H1 (cell line): ENCODE measurements around the gene PAIP1. TPM values are rescaled to one million over a fixed set of nuclear protein-coding genes. Genes with fewer than 3 reads are reported as not detected.

Experiments
- CTCF ChIA-PET: fragments of 300-600 bp; sonication (Branson Sonifier 250); formaldehyde crosslinking; loops from one replicate; lab custom pipeline; 2021; ENCODE audit not compliant: partially characterized antibody; lab: Charles Lee
- POLR2A ChIA-PET: fragments of 300-600 bp; sonication (Branson Sonifier 250); formaldehyde crosslinking; loops from one replicate; lab custom pipeline; 2021; ENCODE audit warnings: inconsistent platforms; ENCODE audit not compliant: partially characterized antibody; lab: Charles Lee
- DNase-seq, 2 experiments: peaks; one replicate each; pipeline versions ENCODE4 v3.0.0 to v3.0.0-alpha.2; 2010 to 2022; ENCODE audit warnings: low spot score in 2 of 2, low read depth in 1 of 2, mixed read lengths in 1 of 2
- FAIRE-seq: peaks from 2 replicates; lab custom pipeline; 2011; peaks lifted over from hg19 to GRCh38; lab: Jason Lieb, UNC
- H2AFZ ChIP-seq: 2 replicates; pipeline ENCODE4 v1.8.1; 2012; ENCODE audit warnings: low read length, inconsistent platforms
- H2AK5ac ChIP-seq: 2 replicates; pipeline ENCODE4 v1.6.1; 2013; ENCODE audit warnings: low read depth, low read length
- H2BK120ac ChIP-seq: replicated peaks from 2 replicates; pipeline ENCODE3; 2013; ENCODE audit warnings: low read depth, low read length, inconsistent platforms
- H2BK12ac ChIP-seq: 2 replicates; pipeline ENCODE4 v1.6.1; 2013; ENCODE audit warnings: low read depth, low read length
- H2BK15ac ChIP-seq: 2 replicates; pipeline ENCODE4 v1.6.1; 2013; ENCODE audit warnings: low read length
- H2BK20ac ChIP-seq: 2 replicates; pipeline ENCODE4 v1.6.1; 2013; ENCODE audit warnings: low read length
- H2BK5ac ChIP-seq: 2 replicates; pipeline ENCODE4 v1.6.1; 2013; ENCODE audit warnings: low read depth, low read length
- H3K14ac ChIP-seq: 2 replicates; pipeline ENCODE4 v1.6.1; 2013; ENCODE audit warnings: inconsistent platforms; ENCODE audit not compliant: insufficient read length
- H3K18ac ChIP-seq: 2 replicates; pipeline ENCODE4 v1.6.1; 2013; ENCODE audit warnings: low read length; ENCODE audit errors: extremely low read depth
- H3K23ac ChIP-seq: 2 replicates; pipeline ENCODE4 v1.6.1; 2013; ENCODE audit warnings: inconsistent platforms; ENCODE audit not compliant: insufficient read length
- H3K23me2 ChIP-seq: 2 replicates; pipeline ENCODE4 v1.6.1; 2013; ENCODE audit warnings: low read depth, low read length
- H3K27ac ChIP-seq: 2 replicates; pipeline ENCODE4 v1.6.1; 2011; ENCODE audit warnings: low read depth, low read length, inconsistent platforms
- H3K27me3 ChIP-seq, 4 experiments: replicated peaks in 1 of 4; 1 replicate in 1 of 4; 2 replicates in 3 of 4; pipeline versions ENCODE4 v1.6.1 to v1.8.1; 2011 to 2013; ENCODE audit warnings: low read length in 3 of 4, mild to moderate bottlenecking in 3 of 4, inconsistent platforms in 2 of 4, mixed read lengths in 2 of 4, moderate library complexity in 1 of 4; ENCODE audit not compliant: control insufficient read depth in 3 of 4, insufficient read depth in 3 of 4; ENCODE audit errors: extremely low read depth in 1 of 4
- H3K36me3 ChIP-seq, 4 experiments: 2 replicates each; pipeline versions ENCODE4 v1.6.1 to v1.8.1; 2011 to 2013; ENCODE audit warnings: mild to moderate bottlenecking in 4 of 4, low read length in 3 of 4, moderate library complexity in 2 of 4, control low read depth in 1 of 4, inconsistent platforms in 1 of 4; ENCODE audit not compliant: insufficient read depth in 4 of 4, control insufficient read depth in 2 of 4
- H3K4ac ChIP-seq: replicated peaks from 2 replicates; pipeline ENCODE3; 2013; ENCODE audit warnings: low read length, low read depth, mixed read lengths, inconsistent platforms; ENCODE audit not compliant: insufficient read length
- H3K4me1 ChIP-seq, 4 experiments: replicated peaks in 1 of 4; 1 replicate in 1 of 4; 2 replicates in 3 of 4; pipeline versions ENCODE4 v1.6.1 to v1.8.1; 2011 to 2013; ENCODE audit warnings: low read length in 3 of 4, inconsistent platforms in 2 of 4, mixed read lengths in 1 of 4; ENCODE audit not compliant: insufficient read depth in 4 of 4, control insufficient read depth in 3 of 4
- H3K4me2 ChIP-seq, 2 experiments: 2 replicates each; pipeline versions ENCODE4 v1.6.1 to v1.8.1; 2011 to 2013; ENCODE audit warnings: low read depth in 2 of 2, low read length in 2 of 2, control low read depth in 1 of 2, inconsistent platforms in 1 of 2, mild to moderate bottlenecking in 1 of 2; ENCODE audit not compliant: insufficient read depth in 1 of 2
- H3K4me3 ChIP-seq, 4 experiments: fragments of 200-600, 300-600 bp in 1 of 4; sonication (generic), shearing (Covaris generic), sonication (Bioruptor Twin) in 1 of 4; 2 replicates each; pipeline versions ENCODE4 v1.5.1 to v1.8.1; 2011 to 2016; ENCODE audit warnings: low read length in 4 of 4, low read depth in 3 of 4, control low read depth in 2 of 4, inconsistent platforms in 2 of 4, mild to moderate bottlenecking in 2 of 4, mixed read lengths in 1 of 4, moderate library complexity in 1 of 4; ENCODE audit not compliant: insufficient read depth in 2 of 4; ENCODE audit errors: extremely low read depth in 1 of 4
- H3K56ac ChIP-seq: replicated peaks from 2 replicates; pipeline ENCODE3; 2013; ENCODE audit warnings: low read depth, mild to moderate bottlenecking, mixed read lengths, low read length, inconsistent platforms; ENCODE audit not compliant: insufficient read length
- H3K79me1 ChIP-seq: 2 replicates; pipeline ENCODE4 v1.6.1; 2013; ENCODE audit warnings: low read depth, low read length, control low read depth
- H3K79me2 ChIP-seq, 2 experiments: 2 replicates each; pipeline versions ENCODE4 v1.6.1 to v1.8.1; 2012 to 2013; ENCODE audit warnings: low read length in 2 of 2, mild to moderate bottlenecking in 2 of 2, inconsistent platforms in 1 of 2; ENCODE audit not compliant: insufficient read depth in 2 of 2, control insufficient read depth in 1 of 2
- H3K9ac ChIP-seq, 4 experiments: replicated peaks in 1 of 4; 1 replicate in 1 of 4; 2 replicates in 3 of 4; pipeline versions ENCODE4 v1.6.1 to v1.8.1; 2011 to 2013; ENCODE audit warnings: low read depth in 3 of 4, low read length in 3 of 4, control low read depth in 2 of 4, mild to moderate bottlenecking in 2 of 4, moderate library complexity in 2 of 4, inconsistent platforms in 1 of 4; ENCODE audit errors: extremely low read depth in 1 of 4
- H3K9me3 ChIP-seq, 2 experiments: 2 replicates each; pipeline versions ENCODE4 v1.6.1 to v1.8.1; 2012 to 2013; ENCODE audit warnings: mild to moderate bottlenecking in 2 of 2, moderate library complexity in 2 of 2, control low read depth in 1 of 2, inconsistent platforms in 1 of 2, low read depth in 1 of 2, low read length in 1 of 2, mixed read lengths in 1 of 2; ENCODE audit not compliant: insufficient read depth in 2 of 2
- H4K20me1 ChIP-seq, 2 experiments: replicated peaks in 1 of 2; 2 replicates each; pipeline versions ENCODE3 to v1.8.1; 2011 to 2013; ENCODE audit warnings: inconsistent platforms in 2 of 2, low read length in 2 of 2, mild to moderate bottlenecking in 1 of 2; ENCODE audit not compliant: insufficient read depth in 2 of 2, control insufficient read depth in 1 of 2
- H4K5ac ChIP-seq: 2 replicates; pipeline ENCODE4 v1.6.1; 2013; ENCODE audit warnings: low read length, low read depth, mixed read lengths, inconsistent platforms; ENCODE audit not compliant: insufficient read length
- H4K8ac ChIP-seq: 2 replicates; pipeline ENCODE4 v1.8.0; 2013; ENCODE audit warnings: mild to moderate bottlenecking, moderate library complexity, low read length, inconsistent platforms; ENCODE audit not compliant: insufficient read depth; ENCODE audit errors: extremely low read depth
- H4K91ac ChIP-seq: replicated peaks from 2 replicates; pipeline ENCODE3; 2013; ENCODE audit warnings: low read length, mixed read lengths, inconsistent platforms; ENCODE audit not compliant: insufficient read length
- SAP30 ChIP-seq: fragments of 300-600 bp; sonication (generic); IDR thresholded peaks from 2 replicates; pipeline ENCODE4 v1.7.1; 2012; ENCODE audit warnings: low read length, moderate library complexity, mild to moderate bottlenecking, inconsistent platforms; ENCODE audit not compliant: insufficient read depth, insufficient replicate concordance
- SP4 ChIP-seq: IDR thresholded peaks from 2 replicates; pipeline ENCODE4 v1.6.1; 2012; ENCODE audit warnings: low read length, inconsistent platforms
- ZNF274 ChIP-seq: IDR thresholded peaks from 2 replicates; pipeline ENCODE4 v1.7.0; 2012; ENCODE audit warnings: low read length, borderline replicate concordance; ENCODE audit errors: extremely low read depth
- WGBS, 2 experiments: shearing (Covaris generic) in 1 of 2; methylation state at CpG; one replicate each; pipeline versions ENCODE4 v1.1.6 to v1.1.7; 2013 to 2015; ENCODE audit warnings: low lambda C conversion rate in 2 of 2, mixed read lengths in 2 of 2, inconsistent platforms in 1 of 2, low coverage in 1 of 2, missing lambda C conversion rate in 1 of 2; ENCODE audit not compliant: insufficient replicate concordance in 2 of 2, insufficient coverage in 1 of 2, insufficient read length in 1 of 2; ENCODE audit errors: extremely low coverage in 1 of 2, missing lambda C conversion rate in 1 of 2; 5-methylcytosine and 5-hydroxymethylcytosine counted together
- polyA plus RNA-seq, 7 experiments: library from polyadenylated mRNA; depleted of rRNA in 3 of 7; stranded (reverse) in 5 of 7; unstranded in 2 of 7; fragments of >200 nt in 5 of 7; fragments of 200-250 nt in 2 of 7; gene quantifications; 1 replicate in 5 of 7; 2 replicates in 1 of 7; 4 replicates in 1 of 7; pipeline versions ENCODE4 v1.2.1 to v1.2.3, GENCODE V29; 2011 to 2013; ENCODE audit warnings: missing spikeins in 2 of 7, mixed read lengths in 2 of 7
- total RNA-seq: library from RNA; stranded (reverse); fragmentation: NEBNext Ultra II Directional; extraction: Animal tissue kit (Norgen Biotek cat#: 25700); gene quantifications from 2 replicates; pipeline ENCODE4 v1.2.1, GENCODE V29; 2021

Gene PAIP1
- total and polyA plus RNA-seq, 2 of the 8 experiments (the other 6 are each of a cell fraction or from before 2014, with no cell fraction given), result 62.9 to 89.5 TPM

DNA sequence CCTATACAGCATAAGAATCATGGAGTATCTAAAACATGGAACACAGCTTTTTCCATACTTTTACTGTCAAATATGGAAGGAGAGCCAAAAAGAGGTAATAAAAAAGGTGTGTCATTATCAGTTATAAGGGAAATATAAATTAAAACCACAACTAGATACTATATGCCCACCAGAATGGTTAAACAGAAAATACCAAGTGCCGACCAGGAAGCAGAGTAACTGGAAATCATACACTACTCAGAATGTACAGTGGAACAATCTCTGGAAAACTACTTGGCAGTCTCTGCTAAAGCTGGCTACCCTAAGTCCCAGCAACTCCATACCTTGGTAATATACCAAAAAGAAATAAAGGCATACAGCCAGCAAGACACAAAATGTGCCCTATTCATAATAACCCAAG, 2.4 kb downstream of the PAIP1 start:
- Histone ChIP-seq H3K9ac (no peak overlapping the region), H2AK5ac (no peak overlapping the region), H3K4me3 (peak overlapping the region in 2 of 4 experiments; percentile 1 to 99; a peak in 1 of 8 replicates), H3K23ac (no peak overlapping the region), H3K4me2 (peak overlapping the region; percentile 57 to 81; a peak in 3 of 4 replicates), H3K79me2 (peaks cover 4 to 62% of the 10 kb centered on the region in 2 experiments; a peak in 3 of 4 replicates), H2BK15ac (no peak overlapping the region), H4K8ac (no peak overlapping the region), H3K4ac (no peak overlapping the region), H4K20me1 (peaks cover 3 to 4% of the 10 kb centered on the region in 2 experiments), H3K27ac (no peak overlapping the region), H3K79me1 (no peaks in the 10 kb centered on the region), H2AFZ (no peak overlapping the region)
- no peak for FAIRE-seq
- 78% methylated on average over 1 of the region's 1 CpG; no CpG with 5 or more reads in 1 of the 2 experiments for WGBS, 2 experiments
- no peak for TF ChIP-seq SAP30
- no peak for TF ChIP-seq SP4
- no peak for TF ChIP-seq ZNF274
- TF ChIP-seq, all 59 proteins: peak for 0
- H4K5ac ChIP-seq, result no peak overlapping the region
- CTCF ChIA-PET, result interaction anchor here (0.7 to 1.4 kb wide), 5 partner anchors 14 to 77 kb away, joined by 3 to 5 read pairs (median 4); partner anchors contain the start of genes NNT and TMEM267
- H3K4me1 ChIP-seq, result peaks cover 0 to 4% (median 2%) of the 10 kb centered on the region in 4 experiments; a peak in 3 of 7 replicates
- H2BK5ac ChIP-seq, result no peak overlapping the region
- H3K18ac ChIP-seq, result no peak overlapping the region
- H2BK120ac ChIP-seq, result no peak overlapping the region
- H3K36me3 ChIP-seq, result peaks cover 2 to 52% (median 20%) of the 10 kb centered on the region in 4 experiments; a peak in 7 of 8 replicates
- H2BK20ac ChIP-seq, result no peak overlapping the region
- DNase-seq, result no peak
- H4K91ac ChIP-seq, result no peak overlapping the region
- H2BK12ac ChIP-seq, result no peak overlapping the region
- no peak overlapping the region for H3K56ac ChIP-seq
- H3K9me3 ChIP-seq, result no peaks in the 10 kb centered on the region
- H3K23me2 ChIP-seq, result no peaks in the 10 kb centered on the region; the same call in 1 of the 2 replicates
- no peaks in the 10 kb centered on the region for H3K27me3 ChIP-seq
- POLR2A ChIA-PET, result interaction anchor here (0.6 to 4.8 kb wide), 5 partner anchors 10 to 49 kb away, joined by 3 to 26 read pairs (median 9); partner anchors contain the start of genes C5orf34 and NNT
- H3K14ac ChIP-seq, result no peak overlapping the region
